CD14-positive monocyte (primary cell): ENCODE data around the gene MEAF6. TPM values are rescaled to one million over a fixed set of nuclear protein-coding genes. Genes with fewer than 3 reads are reported as not detected.

Experiments
- DNase-seq, 3 donors: peaks; one replicate each; pipeline ENCODE4 v3.0.0-alpha.2; 2011 to 2022
- H2AFZ ChIP-seq: 2 replicates; pipeline ENCODE4 v1.6.0; 2012; ENCODE audit warnings: mild to moderate bottlenecking, low read depth, low read length, inconsistent platforms; ENCODE audit not compliant: insufficient read depth, poor library complexity, severe bottlenecking
- H3K27ac ChIP-seq, 2 donors: 1 replicate in 1 of 2; 2 replicates in 1 of 2; pipeline ENCODE4 v1.5.1; 2012 to 2013; ENCODE audit warnings: low read length in 2 of 2, control low read depth in 1 of 2, inconsistent platforms in 1 of 2, low read depth in 1 of 2, mild to moderate bottlenecking in 1 of 2
- H3K27me3 ChIP-seq, 2 donors: one replicate each; pipeline versions ENCODE4 v1.6.0 to v1.6.1; 2011 to 2013; ENCODE audit warnings: low read length in 2 of 2; ENCODE audit not compliant: control insufficient read depth in 2 of 2, insufficient read depth in 2 of 2
- H3K36me3 ChIP-seq, 2 donors: replicated peaks in 1 of 2; 1 replicate in 1 of 2; 2 replicates in 1 of 2; pipeline versions ENCODE4 v1.5.1 to v1.6.1; 2012 to 2013; ENCODE audit warnings: low read length in 2 of 2, control low read depth in 1 of 2, inconsistent platforms in 1 of 2, mild to moderate bottlenecking in 1 of 2; ENCODE audit not compliant: insufficient read depth in 2 of 2, control insufficient read depth in 1 of 2
- H3K4me1 ChIP-seq, 2 donors: 1 replicate in 1 of 2; 2 replicates in 1 of 2; pipeline versions ENCODE4 v1.5.1 to v1.6.1; 2012 to 2013; ENCODE audit warnings: low read length in 2 of 2, control low read depth in 1 of 2, inconsistent platforms in 1 of 2, mild to moderate bottlenecking in 1 of 2, moderate library complexity in 1 of 2; ENCODE audit not compliant: insufficient read depth in 2 of 2, control insufficient read depth in 1 of 2
- H3K4me2 ChIP-seq: replicated peaks from 2 replicates; pipeline ENCODE3; 2012; ENCODE audit warnings: low read length, moderate library complexity, mild to moderate bottlenecking; ENCODE audit not compliant: poor library complexity, severe bottlenecking; ENCODE audit errors: extremely low read depth
- H3K4me3 ChIP-seq, 3 experiments: fragments of 200-600 bp in 1 of 3; sonication (generic) in 1 of 3; replicated peaks in 1 of 3; 1 replicate in 2 of 3; 2 replicates in 1 of 3; pipeline ENCODE4 v1.5.1; 2011 to 2013; ENCODE audit warnings: low read length in 3 of 3, mild to moderate bottlenecking in 3 of 3, control low read depth in 2 of 3, low read depth in 2 of 3, inconsistent platforms in 1 of 3, moderate library complexity in 1 of 3
- H3K79me2 ChIP-seq: 2 replicates; pipeline ENCODE4 v1.6.0; 2012; ENCODE audit warnings: mild to moderate bottlenecking, control low read depth, inconsistent platforms, low read length, moderate library complexity; ENCODE audit not compliant: insufficient read depth
- H3K9ac ChIP-seq: 2 replicates; pipeline ENCODE4 v1.6.0; 2017; ENCODE audit warnings: low read length, mild to moderate bottlenecking; ENCODE audit not compliant: insufficient read depth, poor library complexity, severe bottlenecking
- H3K9me3 ChIP-seq, 2 donors: replicated peaks in 1 of 2; 1 replicate in 1 of 2; 2 replicates in 1 of 2; pipeline versions ENCODE4 v1.5.1 to v1.6.1; 2012 to 2013; ENCODE audit warnings: low read length in 2 of 2, control low read depth in 1 of 2; ENCODE audit not compliant: control insufficient read depth in 1 of 2, insufficient read depth in 1 of 2
- H4K20me1 ChIP-seq: 2 replicates; pipeline ENCODE4 v1.6.0; 2012; ENCODE audit warnings: mild to moderate bottlenecking, low read length, control low read depth, moderate library complexity; ENCODE audit not compliant: insufficient read depth
- H3K27ac Mint-ChIP-seq, 7 donors: one replicate each; pipeline ENCODE4 v1.8.0; 2020; ENCODE audit warnings: mild to moderate bottlenecking in 7 of 7, mixed read lengths in 7 of 7, moderate library complexity in 6 of 7, inconsistent platforms in 2 of 7
- H3K27me3 Mint-ChIP-seq, 3 donors: one replicate each; pipeline ENCODE4 v1.8.0; 2021 to 2022; ENCODE audit warnings: low read depth in 3 of 3, mild to moderate bottlenecking in 3 of 3, mixed read lengths in 3 of 3, moderate library complexity in 3 of 3, inconsistent platforms in 1 of 3
- H3K36me3 Mint-ChIP-seq, 2 donors: one replicate each; pipeline ENCODE4 v1.8.0; 2020; ENCODE audit warnings: mixed read lengths in 2 of 2, inconsistent platforms in 1 of 2, mild to moderate bottlenecking in 1 of 2
- H3K4me1 Mint-ChIP-seq: one replicate; pipeline ENCODE4 v1.8.0; 2020; ENCODE audit warnings: mild to moderate bottlenecking, mixed read lengths
- H3K4me3 Mint-ChIP-seq, 2 donors: one replicate each; pipeline ENCODE4 v1.8.0; 2020; ENCODE audit warnings: mild to moderate bottlenecking in 2 of 2, mixed read lengths in 2 of 2, moderate library complexity in 1 of 2
- H3K9me3 Mint-ChIP-seq, 7 donors: one replicate each; pipeline ENCODE4 v1.8.0; 2020 to 2022; ENCODE audit warnings: mixed read lengths in 7 of 7, mild to moderate bottlenecking in 6 of 7, moderate library complexity in 6 of 7, inconsistent platforms in 2 of 7
- CTCF ChIP-seq: fragments of 200-600 bp; IDR thresholded peaks from one replicate; pipeline ENCODE4 v1.8.0; 2022; ENCODE audit warnings: antibody characterized with exemption, mild to moderate bottlenecking
- WGBS: methylation state at CpG from one replicate; pipeline ENCODE4 v1.1.5; 2013; ENCODE audit warnings: missing lambda C conversion rate; ENCODE audit not compliant: insufficient coverage; 5-methylcytosine and 5-hydroxymethylcytosine counted together
- intact Hi-C, 2 donors: fragments of 100-400 bp; cut with micrococcal nuclease; formaldehyde crosslinking; loops; one replicate each; pipeline versions ENCODE4 v1.15.0 to v1.15.1; 2023
- polyA plus RNA-seq, 3 donors: library from polyadenylated mRNA; depleted of rRNA in 1 of 3; unstranded in 2 of 3; stranded (reverse) in 1 of 3; fragments of 300-500 nt in 2 of 3; fragments of >200 nt in 1 of 3; fragmentation: Illumina TruSeq in 2 of 3; gene quantifications; 1 replicate in 2 of 3; 2 replicates in 1 of 3; pipeline ENCODE4 v1.2.3, GENCODE V29; 2012 to 2021

The MEAF6 gene
- polyA plus RNA-seq, 3 donors = 56.7 to 99.8 (median 79.2) TPM

- peaks cover 24% of the 10 kb centered on the region for H3K4me1 Mint-ChIP-seq
- intact Hi-C loops = loop anchor here in 1 of 2 donors (2.0 to 10.0 kb wide), 4 partner anchors 42 to 461 kb away; partner anchors contain the start of genes CDCA8, MEAF6 and UTP11
- 8% methylated on average over 51 of the region's 54 CpGs for WGBS
- peaks cover 11 to 26% of the 10 kb centered on the region in 2 donors for H3K4me1 ChIP-seq
- no peaks in the 10 kb centered on the region for H3K27me3 ChIP-seq
- TF ChIP-seq CTCF = no peak
- peak within 1 kb of the TSS; percentile 88 to 98 (median 96) for H3K27ac Mint-ChIP-seq
- H3K9me3 Mint-ChIP-seq = peaks cover 0 to 9% (median 0%) of the 10 kb centered on the region in 7 donors
- H3K9me3 ChIP-seq = no peaks in the 10 kb centered on the region
- peak within 1 kb of the TSS; percentile 92 to 96 for H3K4me3 Mint-ChIP-seq
- H3K27me3 Mint-ChIP-seq = no peaks in the 10 kb centered on the region
- H3K4me3 ChIP-seq = peak within 1 kb of the TSS; percentile 80 to 100 (median 80)
- H3K36me3 ChIP-seq = peaks cover 16 to 35% of the 10 kb centered on the region in 2 donors
- peaks cover 12% of the 10 kb centered on the region for H4K20me1 ChIP-seq
- peak within 1 kb of the TSS; percentile 96 for H3K9ac ChIP-seq
- H3K27ac ChIP-seq = peak within 1 kb of the TSS; percentile 79 to 98
- H3K79me2 ChIP-seq = peaks cover 43% of the 10 kb centered on the region
- H3K4me2 ChIP-seq = peak within 1 kb of the TSS; percentile 92
- peaks cover 27 to 31% of the 10 kb centered on the region in 2 donors for H3K36me3 Mint-ChIP-seq
- peak within 1 kb of the TSS; percentile 84 for H2AFZ ChIP-seq
- peak; percentile 91 to 94 (median 93) for DNase-seq
Observed at GRCh38 chr1:37553927-37554808, 39.6 kb upstream of the MEAF6 start, which contains the start of gene SNIP1. Gene SNIP1 (minus strand): TSS chr1:37554293. CDS start chr1:37554229, 64 bp downstream.

GRCh38 chr1:37553598-37553926, 39.0 kb upstream of the MEAF6 start:
- intact Hi-C loops = loop anchor here in 1 of 2 donors (2.0 to 10.0 kb wide), 3 partner anchors 41 to 461 kb away; partner anchors contain the start of genes CDCA8, MEAF6 and UTP11
- Histone ChIP-seq H3K9me3 (no peaks in the 10 kb centered on the region), H3K27me3 (no peaks in the 10 kb centered on the region), H4K20me1 (peaks cover 12% of the 10 kb centered on the region), H3K4me1 (peaks cover 11 to 26% of the 10 kb centered on the region in 2 donors), H3K4me3 (peak overlapping the region; percentile 80 to 100 (median 80)), H3K4me2 (peak overlapping the region; percentile 92), H3K79me2 (peaks cover 44% of the 10 kb centered on the region), H3K27ac (peak overlapping the region; percentile 79 to 98), H3K36me3 (peaks cover 22 to 41% of the 10 kb centered on the region in 2 donors), H2AFZ (peak overlapping the region; percentile 84), H3K9ac (peak overlapping the region; percentile 96)
- DNase-seq = no peak
- 0% methylated on average over 7 of the region's 11 CpGs for WGBS
- H3K9me3 Mint-ChIP-seq = peaks cover 0 to 9% (median 0%) of the 10 kb centered on the region in 7 donors
- no peaks in the 10 kb centered on the region for H3K27me3 Mint-ChIP-seq
- peak overlapping the region; percentile 88 to 98 (median 96) for H3K27ac Mint-ChIP-seq
- H3K4me1 Mint-ChIP-seq = peaks cover 24% of the 10 kb centered on the region
- H3K36me3 Mint-ChIP-seq = peaks cover 33 to 37% of the 10 kb centered on the region in 2 donors
- TF ChIP-seq CTCF = no peak
- peak overlapping the region; percentile 92 to 96 for H3K4me3 Mint-ChIP-seq
